Spleen (tissue), 7 donors: ENCODE measurements around the gene UXT.
"Not testable (repeated sequence)": the region's sequence is repeated elsewhere in the genome, so short reads cannot be mapped to it uniquely, and the experiment has no call there.

ENCODE experiments used
- POLR2A ChIP-seq, 3 donors: fragments of 450-650 bp; IDR thresholded peaks; one replicate each; pipeline ENCODE4 v1.5.1; 2017; ENCODE audit warnings: antibody characterized with exemption in 3 of 3, mild to moderate bottlenecking in 1 of 3
- POLR2AphosphoS5 ChIP-seq, 3 donors: sonication (generic); formaldehyde crosslinking; IDR thresholded peaks; one replicate each; pipeline ENCODE4 v1.5.1; 2017; ENCODE audit warnings: antibody characterized with exemption in 3 of 3
- TF ChIP-seq, protein P1 (sequence below), 11 experiments: fragments of 200-600 bp in 7 of 11; fragments of 450-650 bp in 4 of 11; sonication (generic) in 4 of 11; IDR thresholded peaks in 8 of 11; conservative IDR thresholded peaks in 3 of 11; 1 replicate in 7 of 11; 2 replicates in 4 of 11; pipeline versions ENCODE4 v1.4.0 to v1.8.0; 2016 to 2021; ENCODE audit warnings: antibody characterized with exemption in 11 of 11, inconsistent platforms in 4 of 11, mild to moderate bottlenecking in 1 of 11
- donor health status: DM: no; HTN: no; CAD: no; lungs with moderate emphysema.
- donor health status: DM: no; HTN: no; CAD: no.
- donor health status: DM: no; HTN: no; CAD: no.

DNA sequence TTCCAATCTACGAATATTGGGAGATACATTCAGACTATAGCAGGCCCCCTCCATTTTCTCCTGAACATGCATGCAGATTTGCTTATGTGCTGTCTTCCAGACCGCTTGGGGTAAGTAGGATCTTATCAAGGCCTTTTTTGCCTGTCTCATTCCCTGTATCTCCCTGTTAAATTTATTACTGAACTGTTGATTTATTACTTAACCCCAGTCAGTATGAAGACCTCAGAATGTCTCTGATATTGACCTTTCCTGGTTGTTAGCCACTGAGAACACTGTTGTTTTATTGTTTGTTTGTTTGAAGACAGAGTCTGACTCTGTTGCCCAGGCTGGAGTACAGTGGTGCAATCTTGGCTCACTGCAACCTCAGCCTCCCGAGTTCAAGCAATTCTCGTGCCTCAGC lies 6.8 kb upstream of the UXT start:
- TF ChIP-seq POLR2AphosphoS5, POLR2A (IDR thresholded peaks at IDR 0.05): not testable (repeated sequence)
- TF ChIP-seq, protein P1, sequence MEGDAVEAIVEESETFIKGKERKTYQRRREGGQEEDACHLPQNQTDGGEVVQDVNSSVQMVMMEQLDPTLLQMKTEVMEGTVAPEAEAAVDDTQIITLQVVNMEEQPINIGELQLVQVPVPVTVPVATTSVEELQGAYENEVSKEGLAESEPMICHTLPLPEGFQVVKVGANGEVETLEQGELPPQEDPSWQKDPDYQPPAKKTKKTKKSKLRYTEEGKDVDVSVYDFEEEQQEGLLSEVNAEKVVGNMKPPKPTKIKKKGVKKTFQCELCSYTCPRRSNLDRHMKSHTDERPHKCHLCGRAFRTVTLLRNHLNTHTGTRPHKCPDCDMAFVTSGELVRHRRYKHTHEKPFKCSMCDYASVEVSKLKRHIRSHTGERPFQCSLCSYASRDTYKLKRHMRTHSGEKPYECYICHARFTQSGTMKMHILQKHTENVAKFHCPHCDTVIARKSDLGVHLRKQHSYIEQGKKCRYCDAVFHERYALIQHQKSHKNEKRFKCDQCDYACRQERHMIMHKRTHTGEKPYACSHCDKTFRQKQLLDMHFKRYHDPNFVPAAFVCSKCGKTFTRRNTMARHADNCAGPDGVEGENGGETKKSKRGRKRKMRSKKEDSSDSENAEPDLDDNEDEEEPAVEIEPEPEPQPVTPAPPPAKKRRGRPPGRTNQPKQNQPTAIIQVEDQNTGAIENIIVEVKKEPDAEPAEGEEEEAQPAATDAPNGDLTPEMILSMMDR (IDR thresholded peaks at IDR 0.05 in 8 of 11, conservative IDR thresholded peaks at IDR 0.05 in 3 of 11): not testable (repeated sequence)
